Mammary epithelial cell (primary cell): ENCODE results near the gene MDC1.

Experiments used
- EZH2 ChIP-seq: IDR thresholded peaks from 2 replicates; pipeline ENCODE4 v1.6.1; 2012; ENCODE audit warnings: low read length, inconsistent platforms, borderline replicate concordance
- TF ChIP-seq, protein P1 (sequence below), 2 donors: IDR thresholded peaks in 1 of 2; conservative IDR thresholded peaks in 1 of 2; 2 replicates each; pipeline ENCODE4 v1.5.1; 2011 to 2012; ENCODE audit warnings: inconsistent platforms in 2 of 2, low read length in 2 of 2, mild to moderate bottlenecking in 2 of 2, control low read depth in 1 of 2, low read depth in 1 of 2; ENCODE audit not compliant: insufficient read depth in 1 of 2; ENCODE audit errors: extremely low read depth in 1 of 2

DNA sequence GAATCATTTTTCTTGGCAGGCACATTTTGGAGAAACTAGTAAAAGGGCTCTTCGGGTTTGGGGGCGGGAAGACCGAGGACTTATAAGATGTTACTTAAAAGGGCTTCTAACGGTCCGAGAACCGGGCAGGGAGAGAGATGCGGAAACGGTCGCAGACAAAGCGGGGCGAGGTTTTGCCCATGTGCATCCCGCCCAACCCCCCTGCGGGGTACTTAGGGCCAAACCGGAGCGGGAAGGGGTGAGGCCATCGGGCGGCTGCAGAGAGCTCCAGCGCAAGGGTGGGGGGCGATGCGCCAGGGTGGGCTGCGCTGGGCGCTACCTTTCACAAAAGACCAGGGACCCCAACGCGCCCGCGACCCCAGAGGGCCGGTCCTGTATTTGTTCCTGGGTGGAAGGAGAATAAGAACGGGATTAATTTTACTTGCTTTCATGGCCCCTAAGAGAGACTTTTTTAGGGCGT, 3.7 kb upstream of the MDC1 start:
- TF ChIP-seq, protein P1, sequence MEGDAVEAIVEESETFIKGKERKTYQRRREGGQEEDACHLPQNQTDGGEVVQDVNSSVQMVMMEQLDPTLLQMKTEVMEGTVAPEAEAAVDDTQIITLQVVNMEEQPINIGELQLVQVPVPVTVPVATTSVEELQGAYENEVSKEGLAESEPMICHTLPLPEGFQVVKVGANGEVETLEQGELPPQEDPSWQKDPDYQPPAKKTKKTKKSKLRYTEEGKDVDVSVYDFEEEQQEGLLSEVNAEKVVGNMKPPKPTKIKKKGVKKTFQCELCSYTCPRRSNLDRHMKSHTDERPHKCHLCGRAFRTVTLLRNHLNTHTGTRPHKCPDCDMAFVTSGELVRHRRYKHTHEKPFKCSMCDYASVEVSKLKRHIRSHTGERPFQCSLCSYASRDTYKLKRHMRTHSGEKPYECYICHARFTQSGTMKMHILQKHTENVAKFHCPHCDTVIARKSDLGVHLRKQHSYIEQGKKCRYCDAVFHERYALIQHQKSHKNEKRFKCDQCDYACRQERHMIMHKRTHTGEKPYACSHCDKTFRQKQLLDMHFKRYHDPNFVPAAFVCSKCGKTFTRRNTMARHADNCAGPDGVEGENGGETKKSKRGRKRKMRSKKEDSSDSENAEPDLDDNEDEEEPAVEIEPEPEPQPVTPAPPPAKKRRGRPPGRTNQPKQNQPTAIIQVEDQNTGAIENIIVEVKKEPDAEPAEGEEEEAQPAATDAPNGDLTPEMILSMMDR (conservative IDR thresholded peaks at IDR 0.05 in 1 of 2, IDR thresholded peaks at IDR 0.05 in 1 of 2; ENCODE audit: extremely low read depth in 1 of 2, insufficient read depth in 1 of 2, low read depth in 1 of 2, low read length in 2 of 2), result no peak
- TF ChIP-seq EZH2, result no peak
